Ovary (tissue), 9 donors: ENCODE results near the gene CAPN5. TPM values are rescaled to one million over a fixed set of nuclear protein-coding genes. Genes with fewer than 3 reads are reported as not detected.
"Not testable (repeated sequence)": the region's sequence is repeated elsewhere in the genome, so short reads cannot be mapped to it uniquely, and the experiment has no call there.

ENCODE experiments used
- DNase-seq, 5 donors: peaks; one replicate each; pipeline ENCODE4 v3.0.0-alpha.2; 2019 to 2020
- H3K27ac ChIP-seq, 2 donors: fragments of 200-600 bp; one replicate each; pipeline versions ENCODE4 v1.5.1 to v1.8.0; 2019 to 2022
- H3K27me3 ChIP-seq: fragments of 200-600 bp; one replicate; pipeline ENCODE4 v1.8.0; 2022
- H3K36me3 ChIP-seq: fragments of 200-600 bp; sonication (generic); one replicate; pipeline ENCODE4 v1.5.1; 2019
- H3K4me1 ChIP-seq: one replicate; pipeline ENCODE4 v1.8.1; 2013; ENCODE audit warnings: mild to moderate bottlenecking, moderate library complexity; ENCODE audit not compliant: insufficient read depth
- H3K4me3 ChIP-seq: fragments of 200-600 bp; sonication (generic); one replicate; pipeline ENCODE4 v1.5.1; 2017
- H3K9me3 ChIP-seq, 2 donors: fragments of 200-600 bp in 1 of 2; sonication (generic) in 1 of 2; one replicate each; pipeline versions ENCODE4 v1.5.1 to v1.8.1; 2013 to 2019; ENCODE audit warnings: mild to moderate bottlenecking in 1 of 2, moderate library complexity in 1 of 2
- EP300 ChIP-seq: sonication (generic); formaldehyde crosslinking; IDR thresholded peaks from one replicate; pipeline ENCODE4 v1.6.1; 2017; ENCODE audit warnings: antibody characterized with exemption
- POLR2A ChIP-seq: fragments of 450-650 bp; IDR thresholded peaks from one replicate; pipeline ENCODE4 v1.6.1; 2017; ENCODE audit warnings: antibody characterized with exemption, mild to moderate bottlenecking, moderate library complexity
- WGBS, 3 donors: extraction: QIAGEN DNeasy Blood & Tissue Kit in 1 of 3; methylation state at CpG; one replicate each; pipeline versions ENCODE4 v1.1.5 to v1.1.7; 2013 to 2017; 5-methylcytosine and 5-hydroxymethylcytosine counted together
- intact Hi-C, 4 donors: fragments of 100-400 bp; cut with DNase I; formaldehyde crosslinking; loops; one replicate each; pipeline versions ENCODE4 v1.11.0 to v1.15.1; 2022 to 2023
- polyA plus RNA-seq, 2 donors: library from polyadenylated mRNA; stranded (reverse); fragments of 200-250 nt in 1 of 2; fragments of 350-450 nt in 1 of 2; fragmentation: Illumina TruSeq in 1 of 2; extraction: RNeasy Lipid Tissue Mini Kit (QIAGEN cat#74804) in 1 of 2; gene quantifications; one replicate each; pipeline ENCODE4 v1.2.3, GENCODE V29; 2013 to 2014
- total RNA-seq, 7 donors: library from RNA; depleted of rRNA in 2 of 7; stranded (reverse); fragments of >200 nt in 2 of 7; fragmentation: NEBNext Ultra II Directional in 3 of 7; extraction: Animal tissue kit (Norgen Biotek cat#: 25700) in 3 of 7; gene quantifications; one replicate each; pipeline versions ENCODE4 v1.1.0 to v1.2.4, GENCODE V29; 2016 to 2023
- TF ChIP-seq, protein P1 (sequence below), 3 donors: fragments of 450-650 bp in 2 of 3; fragments of 200-600 bp in 1 of 3; IDR thresholded peaks; one replicate each; pipeline versions ENCODE4 v1.5.1 to v1.8.0; 2016 to 2022; ENCODE audit warnings: antibody characterized with exemption in 3 of 3, mild to moderate bottlenecking in 1 of 3
- donor health status: DM: no; HTN: no; CAD: no; lungs with moderate emphysema.
- donor health status: DM: no; HTN: no; CAD: no.
- donor health status: Bipolar disorder and iron deficiency.
- donor health status: DM: yes; HTN: yes; CAD: no.
- donor health status: DM: no; HTN: no; CAD: no.
- donor health status: DM: yes; HTN: yes; CAD: no.

The CAPN5 gene
- total and polyA plus RNA-seq, 9 donors: 3.0 to 82.2 (median 21.3) TPM

DNA sequence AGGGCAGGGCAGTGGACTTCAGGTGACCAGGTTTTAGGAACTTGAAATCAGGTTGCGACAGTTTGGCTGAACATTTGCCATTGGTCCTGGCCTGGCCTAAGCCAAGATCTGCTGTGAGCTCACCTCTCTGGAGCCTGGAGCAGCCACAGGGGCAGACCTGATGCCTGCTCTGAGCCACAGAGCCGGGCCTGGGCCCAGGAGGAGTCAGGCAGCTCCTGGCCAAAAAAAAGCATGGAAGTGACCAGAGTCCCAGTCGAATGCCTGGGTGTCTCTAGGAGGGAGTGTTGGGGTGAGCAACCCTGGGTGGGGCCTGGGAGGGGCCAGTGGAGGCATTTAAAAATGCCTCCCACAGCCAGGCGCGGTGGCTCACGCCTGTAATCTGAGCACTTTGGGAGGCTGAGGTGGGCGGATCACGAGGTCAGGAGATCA lies 29.8 kb downstream of the CAPN5 start:
- intact Hi-C loops: no loop called here

DNA sequence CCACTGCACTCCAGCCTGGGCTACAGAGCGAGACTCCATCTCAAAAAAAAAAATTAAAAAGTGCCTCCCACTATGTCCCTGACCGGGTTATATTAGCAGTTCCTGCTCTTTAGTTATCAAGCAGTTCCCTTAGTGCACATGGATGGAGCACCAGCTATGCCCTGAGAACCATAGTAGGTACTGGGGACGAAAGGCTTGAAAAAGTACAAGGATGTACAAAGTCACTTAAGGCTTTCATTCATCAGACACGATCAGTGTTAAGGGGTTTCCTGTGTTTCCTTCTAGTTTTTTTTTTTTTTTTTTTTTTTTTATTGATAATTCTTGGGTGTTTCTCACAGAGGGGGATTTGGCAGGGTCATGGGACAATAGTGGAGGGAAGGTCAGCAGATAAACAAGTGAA lies 30.4 kb downstream of the CAPN5 start:
- H3K4me3 ChIP-seq, DNase-seq, intact Hi-C loops, H3K27ac ChIP-seq, H3K36me3 ChIP-seq, H3K27me3 ChIP-seq, H3K4me1 ChIP-seq, H3K9me3 ChIP-seq: not testable (repeated sequence)
- 74 to 79% (median 79%) methylated on average over 4 of the region's 4 CpGs for WGBS, 3 donors

More for the DNA sequence above, 29.8 kb downstream of the CAPN5 start:
- no peaks in the 10 kb centered on the region for H3K4me1 ChIP-seq
- H3K9me3 ChIP-seq: no peaks in the 10 kb centered on the region
- H3K36me3 ChIP-seq: no peaks in the 10 kb centered on the region
- WGBS, 3 donors: 94 to 96% (median 96%) methylated on average over 8 of the region's 8 CpGs
- H3K27ac ChIP-seq: no peak overlapping the region
- TF ChIP-seq POLR2A: no peak
- TF ChIP-seq, protein P1, sequence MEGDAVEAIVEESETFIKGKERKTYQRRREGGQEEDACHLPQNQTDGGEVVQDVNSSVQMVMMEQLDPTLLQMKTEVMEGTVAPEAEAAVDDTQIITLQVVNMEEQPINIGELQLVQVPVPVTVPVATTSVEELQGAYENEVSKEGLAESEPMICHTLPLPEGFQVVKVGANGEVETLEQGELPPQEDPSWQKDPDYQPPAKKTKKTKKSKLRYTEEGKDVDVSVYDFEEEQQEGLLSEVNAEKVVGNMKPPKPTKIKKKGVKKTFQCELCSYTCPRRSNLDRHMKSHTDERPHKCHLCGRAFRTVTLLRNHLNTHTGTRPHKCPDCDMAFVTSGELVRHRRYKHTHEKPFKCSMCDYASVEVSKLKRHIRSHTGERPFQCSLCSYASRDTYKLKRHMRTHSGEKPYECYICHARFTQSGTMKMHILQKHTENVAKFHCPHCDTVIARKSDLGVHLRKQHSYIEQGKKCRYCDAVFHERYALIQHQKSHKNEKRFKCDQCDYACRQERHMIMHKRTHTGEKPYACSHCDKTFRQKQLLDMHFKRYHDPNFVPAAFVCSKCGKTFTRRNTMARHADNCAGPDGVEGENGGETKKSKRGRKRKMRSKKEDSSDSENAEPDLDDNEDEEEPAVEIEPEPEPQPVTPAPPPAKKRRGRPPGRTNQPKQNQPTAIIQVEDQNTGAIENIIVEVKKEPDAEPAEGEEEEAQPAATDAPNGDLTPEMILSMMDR (IDR thresholded peaks at IDR 0.05): no peak
- TF ChIP-seq EP300: no peak
- no peaks in the 10 kb centered on the region for H3K27me3 ChIP-seq
- no peak overlapping the region for H3K4me3 ChIP-seq
- peak in 2 of 5 donors; percentile 12 to 17 for DNase-seq

DNA sequence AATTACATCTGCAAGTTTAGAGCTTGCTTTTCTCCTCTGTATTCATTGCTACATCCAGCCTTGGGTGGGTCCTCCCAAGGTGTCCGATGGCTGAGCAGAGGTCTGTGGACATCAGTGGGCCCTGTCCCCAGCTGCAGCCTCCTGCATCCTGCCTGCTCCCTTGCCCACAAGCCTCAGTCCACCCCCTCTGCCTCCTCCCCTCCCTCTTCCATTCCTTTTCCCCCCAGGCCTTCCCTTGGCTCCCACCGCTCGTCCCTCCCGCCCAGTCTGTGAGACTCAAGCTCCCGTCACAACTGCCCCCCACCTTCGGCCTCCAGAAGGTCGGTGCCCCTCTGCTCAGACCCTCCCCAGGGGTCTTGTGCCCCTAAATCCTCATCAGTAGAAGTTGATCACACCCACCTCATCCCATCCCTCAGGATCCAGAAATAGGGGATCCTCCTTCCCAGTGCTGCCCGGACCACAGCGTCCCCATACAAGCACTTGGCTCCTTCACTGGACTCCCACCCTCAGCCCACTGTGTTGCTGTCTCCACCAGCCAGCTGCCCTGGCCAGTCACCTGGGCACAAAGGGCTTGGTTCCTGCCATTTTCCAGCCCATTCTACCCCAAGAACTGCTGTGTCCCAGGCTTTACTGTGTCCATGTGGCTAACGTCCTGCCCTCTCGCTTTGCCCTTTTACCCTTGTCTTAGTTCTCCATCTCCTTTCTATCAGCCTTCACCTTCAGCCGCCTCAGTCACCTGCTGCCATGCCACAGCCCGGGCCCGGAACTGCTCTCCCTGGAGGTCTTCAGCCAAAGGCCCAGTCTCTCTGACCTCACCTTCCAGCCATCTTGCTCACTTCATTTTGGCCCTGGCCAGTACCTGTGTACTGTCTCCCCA lies 33.6 kb downstream of the CAPN5 start:
- DNase-seq: peak in 2 of 5 donors; percentile 15 to 26

DNA sequence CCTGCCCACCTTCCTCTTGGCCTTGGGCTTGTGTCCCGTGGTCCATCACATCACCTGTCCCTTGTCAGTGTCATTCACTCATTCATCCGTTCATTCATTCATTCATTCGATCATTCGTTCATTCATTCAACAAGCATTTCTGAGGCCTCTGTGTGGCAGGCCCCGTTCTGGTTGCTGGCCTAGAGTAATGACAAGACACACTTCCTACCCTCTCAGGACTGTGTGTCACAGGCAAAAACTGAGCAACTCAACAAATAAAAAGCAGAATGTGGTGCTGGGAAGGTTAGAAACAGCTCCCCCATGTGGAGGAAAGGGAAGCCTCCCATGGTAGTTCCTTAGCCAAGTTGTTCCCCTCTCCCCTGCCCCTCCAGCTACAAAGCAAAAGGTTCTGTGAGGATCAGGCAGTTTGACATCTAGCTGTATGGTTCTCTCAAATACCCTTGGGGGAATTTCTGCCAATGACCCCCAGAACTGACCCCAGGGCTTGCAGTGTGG lies 34.3 kb downstream of the CAPN5 start:
- DNase-seq: peak in 1 of 5 donors; percentile 4
- H3K9me3 ChIP-seq: no peaks in the 10 kb centered on the region
- H3K27me3 ChIP-seq: no peaks in the 10 kb centered on the region
- WGBS, 3 donors: 89 to 94% (median 91%) methylated on average over 5 of the region's 5 CpGs
- H3K4me1 ChIP-seq: no peaks in the 10 kb centered on the region
- no peaks in the 10 kb centered on the region for H3K36me3 ChIP-seq
- intact Hi-C loops: no loop called here
- TF ChIP-seq EP300 (no peak), POLR2A (no peak)
- TF ChIP-seq, protein P1 (IDR thresholded peaks at IDR 0.05): no peak
- no peak overlapping the region for H3K27ac ChIP-seq
- H3K4me3 ChIP-seq: no peak overlapping the region

More for the DNA sequence above, 33.6 kb downstream of the CAPN5 start:
- Histone ChIP-seq H3K27me3 (no peaks in the 10 kb centered on the region), H3K4me3 (no peak overlapping the region), H3K4me1 (no peaks in the 10 kb centered on the region), H3K27ac (no peak overlapping the region), H3K9me3 (no peaks in the 10 kb centered on the region), H3K36me3 (no peaks in the 10 kb centered on the region)
- TF ChIP-seq POLR2A (no peak), EP300 (no peak)
- TF ChIP-seq, protein P1 (IDR thresholded peaks at IDR 0.05): no peak
- intact Hi-C loops: no loop called here
- WGBS, 3 donors: 96% methylated on average over 14 of the region's 14 CpGs
